ENCODE results near the gene OR10A5. TPM values are rescaled to one million over a fixed set of nuclear protein-coding genes. Genes with fewer than 3 reads are reported as not detected.

OR10A5 gene
- total and polyA plus RNA-seq, 2 of the 13 experiments (the other 11 are each of a cell fraction or from before 2014, with no cell fraction given) = not detected

- TF ChIP-seq, protein P1, sequence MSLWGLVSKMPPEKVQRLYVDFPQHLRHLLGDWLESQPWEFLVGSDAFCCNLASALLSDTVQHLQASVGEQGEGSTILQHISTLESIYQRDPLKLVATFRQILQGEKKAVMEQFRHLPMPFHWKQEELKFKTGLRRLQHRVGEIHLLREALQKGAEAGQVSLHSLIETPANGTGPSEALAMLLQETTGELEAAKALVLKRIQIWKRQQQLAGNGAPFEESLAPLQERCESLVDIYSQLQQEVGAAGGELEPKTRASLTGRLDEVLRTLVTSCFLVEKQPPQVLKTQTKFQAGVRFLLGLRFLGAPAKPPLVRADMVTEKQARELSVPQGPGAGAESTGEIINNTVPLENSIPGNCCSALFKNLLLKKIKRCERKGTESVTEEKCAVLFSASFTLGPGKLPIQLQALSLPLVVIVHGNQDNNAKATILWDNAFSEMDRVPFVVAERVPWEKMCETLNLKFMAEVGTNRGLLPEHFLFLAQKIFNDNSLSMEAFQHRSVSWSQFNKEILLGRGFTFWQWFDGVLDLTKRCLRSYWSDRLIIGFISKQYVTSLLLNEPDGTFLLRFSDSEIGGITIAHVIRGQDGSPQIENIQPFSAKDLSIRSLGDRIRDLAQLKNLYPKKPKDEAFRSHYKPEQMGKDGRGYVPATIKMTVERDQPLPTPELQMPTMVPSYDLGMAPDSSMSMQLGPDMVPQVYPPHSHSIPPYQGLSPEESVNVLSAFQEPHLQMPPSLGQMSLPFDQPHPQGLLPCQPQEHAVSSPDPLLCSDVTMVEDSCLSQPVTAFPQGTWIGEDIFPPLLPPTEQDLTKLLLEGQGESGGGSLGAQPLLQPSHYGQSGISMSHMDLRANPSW (CRISPR knock-in tag; IDR thresholded peaks at IDR 0.05; ENCODE audit: borderline replicate concordance) = no peak
These were observed 48.6 kb downstream of the OR10A5 start (continued) for GRCh38 chr11:6894097-6894496.

DNA sequence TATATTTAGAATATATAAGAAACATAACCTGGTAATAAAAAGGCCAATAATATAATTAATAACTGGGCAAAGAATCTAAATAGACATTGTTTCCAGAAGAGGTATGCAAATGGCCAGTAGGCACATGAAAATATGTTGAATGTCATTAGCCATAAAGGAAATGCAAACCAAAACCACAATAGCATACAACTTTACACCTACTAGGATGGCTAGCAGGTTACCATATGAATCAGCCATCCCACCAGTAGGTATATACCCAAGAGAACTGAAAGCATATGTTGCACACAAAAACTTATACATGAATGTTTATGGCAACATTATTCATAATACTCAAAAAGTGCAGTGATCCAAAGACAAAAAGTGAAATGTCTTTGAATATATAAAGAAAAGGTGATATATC is 49.5 kb downstream of the OR10A5 start:
- no TSS peak for BruUV-seq (replicated peaks)
- in situ Hi-C loops (cut with HindIII; ENCODE audit: extremely low pct_ligation_motif_present, low pct_unique_long_range_greater_than_20kb) = no loop called here
- no peaks in the 10 kb centered on the region for H4K20me1 ChIP-seq (ENCODE audit: insufficient read depth, low read length)
- no peak overlapping the region for H3K27ac ChIP-seq (ENCODE audit: extremely low read length, insufficient read depth, low read length)
- no peaks in the 10 kb centered on the region for H3K27me3 ChIP-seq (ENCODE audit: control insufficient read depth in 1 of 2, insufficient read depth in 2 of 2, low read length in 2 of 2)
- intact Hi-C loops (cut with micrococcal nuclease; ENCODE audit: unreplicated experiment) = no loop called here
- ATAC-seq (no peak), FAIRE-seq (no peak), DNase-seq (ENCODE audit: low spot score) (no peak)
- no peak overlapping the region for H3K4me3 ChIP-seq (replicated peaks in 1 of 3; ENCODE audit: insufficient read depth in 1 of 3, low read depth in 2 of 3, low read length in 3 of 3)
- no peak overlapping the region for H3K9ac ChIP-seq (ENCODE audit: insufficient read depth, low read depth, low read length)
- TF ChIP-seq CSRNP1 (CRISPR knock-in tag; IDR thresholded peaks at IDR 0.05) (no peak), ZNF639 (CRISPR knock-in tag; conservative IDR thresholded peaks at IDR 0.05) (no peak), NCOR1 (IDR thresholded peaks at IDR 0.05; ENCODE audit: borderline replicate concordance, low read length) (no peak), KAT2B (IDR thresholded peaks at IDR 0.05; ENCODE audit: borderline replicate concordance, low read depth, low read length) (no peak), ZNF232 (CRISPR knock-in tag; IDR thresholded peaks at IDR 0.05; ENCODE audit: borderline replicate concordance) (no peak), ZNF546 (CRISPR knock-in tag; conservative IDR thresholded peaks at IDR 0.05) (no peak), ZBTB3 (CRISPR knock-in tag; IDR thresholded peaks at IDR 0.05; ENCODE audit: borderline replicate concordance, low read depth) (no peak), GRHL1 (CRISPR knock-in tag; conservative IDR thresholded peaks at IDR 0.05) (no peak), RXRB (CRISPR knock-in tag; IDR thresholded peaks at IDR 0.05; ENCODE audit: borderline replicate concordance) (no peak)
- TF ChIP-seq, protein P2, sequence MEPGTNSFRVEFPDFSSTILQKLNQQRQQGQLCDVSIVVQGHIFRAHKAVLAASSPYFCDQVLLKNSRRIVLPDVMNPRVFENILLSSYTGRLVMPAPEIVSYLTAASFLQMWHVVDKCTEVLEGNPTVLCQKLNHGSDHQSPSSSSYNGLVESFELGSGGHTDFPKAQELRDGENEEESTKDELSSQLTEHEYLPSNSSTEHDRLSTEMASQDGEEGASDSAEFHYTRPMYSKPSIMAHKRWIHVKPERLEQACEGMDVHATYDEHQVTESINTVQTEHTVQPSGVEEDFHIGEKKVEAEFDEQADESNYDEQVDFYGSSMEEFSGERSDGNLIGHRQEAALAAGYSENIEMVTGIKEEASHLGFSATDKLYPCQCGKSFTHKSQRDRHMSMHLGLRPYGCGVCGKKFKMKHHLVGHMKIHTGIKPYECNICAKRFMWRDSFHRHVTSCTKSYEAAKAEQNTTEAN (CRISPR knock-in tag; conservative IDR thresholded peaks at IDR 0.05) = no peak
- no peaks in the 10 kb centered on the region for H3K9me3 ChIP-seq (ENCODE audit: low read length)
- H3K36me3 ChIP-seq (replicated peaks in 1 of 2; ENCODE audit: control insufficient read depth in 1 of 2, insufficient read depth in 2 of 2, low read length in 2 of 2) = no peaks in the 10 kb centered on the region
- no peak overlapping the region for H2AFZ ChIP-seq (ENCODE audit: low read length)
- H3K4me1 ChIP-seq (ENCODE audit: insufficient read depth, low read length) = no peaks in the 10 kb centered on the region
- no peaks in the 10 kb centered on the region for H3K79me2 ChIP-seq (ENCODE audit: insufficient read depth, low read length)
- H3K4me2 ChIP-seq (ENCODE audit: low read depth, low read length) = no peak overlapping the region
- ChIA-PET CTCF (ENCODE audit: low intra/inter-chr PET ratio, low total read pairs) (no interaction called here), POLR2A (no interaction called here)

Measured in HepG2 (cell line).